K562 (cell line): ENCODE data around the gene TCF4. TPM values are rescaled to one million over a fixed set of nuclear protein-coding genes. Genes with fewer than 3 reads are reported as not detected.
A peak's percentile ranks its signal among the peaks of the same experiment; 100 is the strongest.

Source experiments
- BRD4 ChIP-seq: fragments of 200-600 bp; sonication (generic); IDR thresholded peaks from 2 replicates; pipeline ENCODE4 v1.6.1; 2017; ENCODE audit warnings: inconsistent platforms
- CUX1 ChIP-seq: fragments of 200-800 bp; sonication (Bioruptor generic); IDR thresholded peaks from 2 replicates; pipeline ENCODE4 v1.6.1; 2016; ENCODE audit warnings: missing genetic modification characterization, missing compliant biosample characterization
- E2F5 ChIP-seq: sonication (generic); formaldehyde crosslinking; IDR thresholded peaks from 2 replicates; pipeline ENCODE4 v1.8.0; 2022; ENCODE audit warnings: mild to moderate bottlenecking, missing genetic modification reagents
- ESRRB ChIP-seq: fragments of 250-450 bp; sonication (Bioruptor Pico); IDR thresholded peaks from 2 replicates; pipeline ENCODE4 v1.5.0; 2020; ENCODE audit warnings: mild to moderate bottlenecking, moderate library complexity, borderline replicate concordance
- FIP1L1 ChIP-seq: fragments of 200-400 bp; formaldehyde crosslinking; IDR thresholded peaks from 2 replicates; pipeline ENCODE4 v1.6.1; 2018; ENCODE audit warnings: mild to moderate bottlenecking, low read depth, low read length; ENCODE audit not compliant: poor library complexity, severe bottlenecking
- FOS ChIP-seq: IDR thresholded peaks from 3 replicates; pipeline ENCODE4 v1.6.1; 2011; ENCODE audit not compliant: insufficient read length; ENCODE audit errors: extremely low read depth
- FOSL1 ChIP-seq: fragments of 200-800 bp; sonication (Bioruptor generic); conservative IDR thresholded peaks from 2 replicates; pipeline ENCODE4 v1.6.1; 2016; ENCODE audit warnings: missing genetic modification characterization, missing compliant biosample characterization
- MYBL2 ChIP-seq, 2 experiments: fragments of 450-650 bp in 1 of 2; sonication (generic) in 1 of 2; formaldehyde crosslinking in 1 of 2; IDR thresholded peaks; 2 replicates each; pipeline versions ENCODE4 v1.6.1 to v1.8.1; 2017 to 2022; ENCODE audit warnings: borderline replicate concordance in 1 of 2, inconsistent platforms in 1 of 2, low read depth in 1 of 2, mild to moderate bottlenecking in 1 of 2, missing genetic modification reagents in 1 of 2, moderate library complexity in 1 of 2
- PCBP1 ChIP-seq: fragments of 200-400 bp; formaldehyde crosslinking; IDR thresholded peaks from 2 replicates; pipeline ENCODE4 v1.6.1; 2018; ENCODE audit warnings: mild to moderate bottlenecking, low read depth, low read length; ENCODE audit not compliant: poor library complexity, severe bottlenecking
- RB1 ChIP-seq: fragments of 450-650 bp; IDR thresholded peaks from 2 replicates; pipeline ENCODE4 v1.6.1; 2017; ENCODE audit warnings: low read depth, mild to moderate bottlenecking
- RNF2 ChIP-seq: sonication (generic); IDR thresholded peaks from 2 replicates; pipeline ENCODE4 v1.6.1; 2016
- RUNX1 ChIP-seq: sonication (generic); IDR thresholded peaks from 2 replicates; pipeline ENCODE4 v1.6.1; 2016; ENCODE audit warnings: antibody characterized with exemption, low read depth
- TAF1 ChIP-seq: IDR thresholded peaks from 2 replicates; pipeline ENCODE4 v1.6.1; 2011; ENCODE audit warnings: mild to moderate bottlenecking, low read length, moderate library complexity; ENCODE audit not compliant: insufficient read depth, control insufficient read depth, severe bottlenecking; ENCODE audit errors: extremely low read depth
- ZFP36 ChIP-seq: fragments of 150-350 bp; IDR thresholded peaks from 2 replicates; pipeline ENCODE4 v1.6.1; 2018; ENCODE audit warnings: low read length, low read depth; ENCODE audit not compliant: partially characterized antibody
- ZNF23 ChIP-seq: fragments of 250-450 bp; sonication (Bioruptor Pico); IDR thresholded peaks from 2 replicates; pipeline ENCODE4 v1.4.0; 2020; ENCODE audit warnings: mild to moderate bottlenecking
- polyA plus RNA-seq, 8 experiments: library from polyadenylated mRNA; depleted of rRNA in 4 of 8; stranded (reverse) in 5 of 8; unstranded in 3 of 8; fragments of >200 nt; fragmentation: Nextera tagmentation in 2 of 8; fragmentation: Illumina TruSeq in 1 of 8; extraction: Ambion mirVana in 2 of 8; extraction: Trizol in 1 of 8; gene quantifications; 2 replicates each; pipeline versions ENCODE4 v1.2.1 to v1.2.3, GENCODE V29; 2011 to 2014; ENCODE audit warnings: inconsistent platforms in 1 of 8, missing spikeins in 1 of 8
- total RNA-seq, 7 experiments: library from RNA; depleted of rRNA in 6 of 7; stranded (reverse); fragments of >200 nt in 6 of 7; fragmentation: Illumina TruSeq in 2 of 7; extraction: Trizol in 2 of 7; gene quantifications; 2 replicates each; pipeline versions ENCODE4 v1.2.1 to v1.2.3, GENCODE V29; 2011 to 2021; ENCODE audit warnings: low replicate concordance in 1 of 7
- TF ChIP-seq, protein P1 (sequence below): fragments of 450-650 bp; IDR thresholded peaks from 2 replicates; pipeline ENCODE4 v1.6.1; 2016; ENCODE audit warnings: borderline replicate concordance

TCF4 gene
- total and polyA plus RNA-seq, 9 of the 15 experiments (the other 6 are each of a cell fraction or from before 2014, with no cell fraction given), result 4.8 to 24.7 (median 15.2) TPM

DNA sequence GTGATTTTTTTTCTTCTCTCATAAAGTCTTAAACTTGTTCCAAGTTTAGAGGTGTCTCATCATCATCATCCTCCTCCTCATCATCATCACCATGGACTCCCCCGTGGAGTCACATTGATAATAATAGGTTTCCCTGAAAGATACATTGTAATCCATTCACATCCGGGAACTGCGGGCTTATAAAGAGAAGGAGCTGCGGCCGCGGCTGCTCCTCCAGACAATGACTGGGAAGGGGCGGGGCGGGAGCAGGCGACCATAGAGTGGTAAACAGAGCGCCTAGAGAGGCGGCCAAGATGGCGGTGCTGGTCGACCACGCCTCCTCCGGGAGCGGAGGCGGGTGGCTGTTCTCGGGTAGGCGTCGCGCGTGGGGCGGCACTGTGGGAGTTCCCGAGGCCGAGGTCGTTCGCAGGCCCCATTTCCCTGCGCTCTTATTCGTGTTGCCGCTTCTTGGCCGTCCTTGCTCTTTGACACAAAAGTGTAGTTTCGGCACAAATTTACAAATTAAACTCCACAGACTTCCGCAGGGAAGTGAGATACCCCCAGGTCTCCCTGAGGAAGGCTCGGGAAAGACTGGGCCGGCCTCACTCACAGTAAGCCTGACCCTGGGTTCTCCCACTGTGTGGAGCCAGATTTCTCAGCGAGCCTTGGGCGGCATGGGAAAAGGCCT lies 1.8 kb upstream of the TCF4 start (continued):
- TF ChIP-seq, protein P1, sequence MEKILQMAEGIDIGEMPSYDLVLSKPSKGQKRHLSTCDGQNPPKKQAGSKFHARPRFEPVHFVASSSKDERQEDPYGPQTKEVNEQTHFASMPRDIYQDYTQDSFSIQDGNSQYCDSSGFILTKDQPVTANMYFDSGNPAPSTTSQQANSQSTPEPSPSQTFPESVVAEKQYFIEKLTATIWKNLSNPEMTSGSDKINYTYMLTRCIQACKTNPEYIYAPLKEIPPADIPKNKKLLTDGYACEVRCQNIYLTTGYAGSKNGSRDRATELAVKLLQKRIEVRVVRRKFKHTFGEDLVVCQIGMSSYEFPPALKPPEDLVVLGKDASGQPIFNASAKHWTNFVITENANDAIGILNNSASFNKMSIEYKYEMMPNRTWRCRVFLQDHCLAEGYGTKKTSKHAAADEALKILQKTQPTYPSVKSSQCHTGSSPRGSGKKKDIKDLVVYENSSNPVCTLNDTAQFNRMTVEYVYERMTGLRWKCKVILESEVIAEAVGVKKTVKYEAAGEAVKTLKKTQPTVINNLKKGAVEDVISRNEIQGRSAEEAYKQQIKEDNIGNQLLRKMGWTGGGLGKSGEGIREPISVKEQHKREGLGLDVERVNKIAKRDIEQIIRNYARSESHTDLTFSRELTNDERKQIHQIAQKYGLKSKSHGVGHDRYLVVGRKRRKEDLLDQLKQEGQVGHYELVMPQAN, result no peak
- TF ChIP-seq FOSL1 (tag), result no peak
- TF ChIP-seq MYBL2 (IDR thresholded peaks at IDR 0.05; ENCODE audit: low read depth), result no peak
- TF ChIP-seq MYBL2 (CRISPR knock-in tag; IDR thresholded peaks at IDR 0.05; ENCODE audit: borderline replicate concordance), result no peak
- no peak for TF ChIP-seq PCBP1
- no peak for TF ChIP-seq ZFP36
- TF ChIP-seq TAF1, result peak; percentile 97
- 0 out of 2 replicates have a peak, but pooled peaks have one; percentile 36 for TF ChIP-seq CUX1 (CRISPR knock-in tag)
- TF ChIP-seq FIP1L1, result no peak
- TF ChIP-seq RB1, result no peak; the same call in 1 of the 2 replicates
- TF ChIP-seq ESRRB (CRISPR knock-in tag), result no peak
- no peak for TF ChIP-seq FOS
- TF ChIP-seq E2F5, result no peak
- no peak for TF ChIP-seq ZNF23 (CRISPR knock-in tag)
- 0 out of 2 replicates have a peak, but pooled peaks have one; percentile 50 for TF ChIP-seq RUNX1
- TF ChIP-seq RNF2, result peak; percentile 61
- TF ChIP-seq BRD4, result no peak
